B cell (primary cell): ENCODE results near the gene TCHHL1.

Source experiments
- CTCF ChIP-seq: fragments of 200-600 bp; IDR thresholded peaks from one replicate; pipeline ENCODE4 v1.8.0; 2022; ENCODE audit warnings: antibody characterized with exemption, mild to moderate bottlenecking
- EZH2 ChIP-seq: IDR thresholded peaks from 2 replicates; pipeline ENCODE4 v1.6.1; 2012; ENCODE audit warnings: borderline replicate concordance, low read depth, mild to moderate bottlenecking, moderate library complexity, low read length; ENCODE audit not compliant: insufficient read depth, poor library complexity, severe bottlenecking

GRCh38 chr1:152053375-152053774 is 35.5 kb downstream of the TCHHL1 start:
- no peak for TF ChIP-seq CTCF
- TF ChIP-seq EZH2 = no peak
